HepG2 (cell line): ENCODE measurements around the gene MYO16.

Experiments used
- EHMT2 ChIP-seq: fragments of 200-600 bp; sonication (generic); IDR thresholded peaks from 2 replicates; pipeline ENCODE4 v1.7.0; 2017; ENCODE audit warnings: antibody characterized with exemption, low read depth, low read length, borderline replicate concordance
- HOXA3 ChIP-seq: sonication (generic); formaldehyde crosslinking; IDR thresholded peaks from 2 replicates; pipeline ENCODE4 v1.5.0; 2020; ENCODE audit warnings: missing genetic modification reagents

DNA sequence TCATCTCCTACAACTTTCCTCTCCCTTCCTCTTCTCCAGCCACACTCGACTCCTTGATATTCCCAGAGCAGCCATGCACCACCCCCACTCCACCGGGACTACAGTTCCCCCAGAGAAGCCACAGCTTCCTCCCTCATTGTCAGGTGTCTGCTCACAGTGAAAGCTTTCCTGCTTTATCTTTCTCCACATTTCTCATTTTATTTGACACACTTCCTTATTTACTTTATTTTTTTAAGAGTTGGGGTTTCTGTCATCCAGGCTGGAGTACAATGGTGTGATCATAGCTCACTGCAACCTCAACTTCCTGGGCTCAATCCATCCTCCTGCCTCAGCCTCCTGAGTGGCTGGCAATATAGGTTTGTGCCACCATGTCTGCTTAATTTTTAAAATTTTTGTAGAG, 464.6 kb downstream of the MYO16 start:
- TF ChIP-seq HOXA3 (no peak), EHMT2 (no peak)
